Thymus (tissue), 11 donors: ENCODE measurements around the gene ABI3. TPM values are rescaled to one million over a fixed set of nuclear protein-coding genes. Genes with fewer than 3 reads are reported as not detected.

Experiments
- DNase-seq, 9 donors: peaks; one replicate each; pipeline ENCODE4 v3.0.0-alpha.2; 2013; ENCODE audit warnings: low spot score in 9 of 9, low read depth in 6 of 9, missing footprints in 1 of 9
- H3K27ac ChIP-seq, 2 donors: one replicate each; pipeline ENCODE4 v1.5.1; 2013; ENCODE audit warnings: control low read depth in 1 of 2, low read depth in 1 of 2, low read length in 1 of 2, mild to moderate bottlenecking in 1 of 2, moderate library complexity in 1 of 2
- H3K27me3 ChIP-seq, 2 donors: one replicate each; pipeline ENCODE4 v1.5.1; 2013; ENCODE audit warnings: low read length in 1 of 2; ENCODE audit not compliant: control insufficient read depth in 2 of 2, insufficient read depth in 1 of 2
- H3K36me3 ChIP-seq, 2 donors: one replicate each; pipeline ENCODE4 v1.5.1; 2013; ENCODE audit warnings: low read length in 1 of 2, mild to moderate bottlenecking in 1 of 2, moderate library complexity in 1 of 2; ENCODE audit not compliant: control insufficient read depth in 2 of 2, insufficient read depth in 2 of 2
- H3K4me1 ChIP-seq, 2 donors: one replicate each; pipeline ENCODE4 v1.5.1; 2013; ENCODE audit warnings: low read length in 2 of 2; ENCODE audit not compliant: control insufficient read depth in 2 of 2, insufficient read depth in 2 of 2
- H3K4me3 ChIP-seq, 2 donors: one replicate each; pipeline ENCODE4 v1.5.1; 2013; ENCODE audit warnings: low read length in 2 of 2, control low read depth in 1 of 2, mild to moderate bottlenecking in 1 of 2
- H3K9me3 ChIP-seq, 2 donors: one replicate each; pipeline ENCODE4 v1.5.1; 2013; ENCODE audit warnings: low read length in 1 of 2, mild to moderate bottlenecking in 1 of 2; ENCODE audit not compliant: control insufficient read depth in 2 of 2, insufficient read depth in 1 of 2
- WGBS: extraction: QIAGEN DNeasy Blood & Tissue Kit; methylation state at CpG from one replicate; pipeline ENCODE4 v1.1.7; 2013; 5-methylcytosine and 5-hydroxymethylcytosine counted together
- polyA plus RNA-seq: library from polyadenylated mRNA; stranded (reverse); fragments of 200-250 nt; gene quantifications from one replicate; pipeline ENCODE4 v1.2.3, GENCODE V29; 2013
- total RNA-seq: library from RNA; stranded (reverse); fragments of 120-200 nt; gene quantifications from one replicate; pipeline ENCODE4 v1.2.4, GENCODE V29; 2013
- donor health status: healthy.

Gene ABI3
- total and polyA plus RNA-seq, 2 donors = 12.6 to 13.4 TPM

DNA sequence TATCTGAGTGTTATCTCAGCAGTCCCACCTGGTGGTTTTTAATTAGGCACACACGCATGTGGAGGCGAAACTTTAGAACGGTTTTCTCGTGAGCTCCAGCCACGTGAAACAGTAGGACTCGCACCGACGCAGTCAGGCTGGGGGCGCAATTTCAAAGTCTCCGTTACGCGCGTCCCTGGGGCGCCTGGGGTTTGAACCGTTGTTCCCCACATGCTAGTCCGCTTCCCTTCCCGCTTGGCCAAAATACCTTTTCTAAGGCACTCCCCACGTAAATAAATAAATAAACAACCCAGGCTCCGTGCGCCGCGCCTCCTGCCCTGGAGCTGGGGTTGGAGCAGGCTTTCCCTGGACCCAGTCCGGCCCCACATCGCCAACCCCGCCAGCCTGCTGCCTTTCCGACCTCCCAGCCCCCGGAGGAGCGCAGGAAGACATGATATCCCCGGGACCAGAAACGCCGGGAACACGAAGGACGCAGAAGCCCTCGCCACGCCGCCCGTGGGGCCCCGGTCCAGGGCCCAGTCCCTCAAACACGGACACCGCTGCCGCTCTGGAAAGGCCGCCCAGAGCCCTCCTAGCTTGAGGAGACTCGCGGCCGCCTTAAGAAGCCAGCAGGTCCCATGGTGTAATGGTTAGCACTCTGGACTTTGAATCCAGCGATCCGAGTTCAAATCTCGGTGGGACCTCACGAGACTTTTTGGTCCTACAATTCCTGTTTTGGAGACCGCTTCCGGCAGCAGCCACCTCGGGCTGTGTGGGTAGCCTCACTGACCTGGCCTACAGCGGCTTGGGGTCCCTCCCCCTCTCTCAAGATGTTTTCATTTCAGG lies 18.4 kb upstream of the ABI3 start:
- Histone ChIP-seq H3K36me3 (no peaks in the 10 kb centered on the region), H3K9me3 (no peaks in the 10 kb centered on the region), H3K4me3 (peak overlapping the region; percentile 80 to 85), H3K27ac (peak overlapping the region; percentile 99 to 100), H3K4me1 (peaks cover 7 to 21% of the 10 kb centered on the region in 2 donors), H3K27me3 (peaks cover 0 to 3% of the 10 kb centered on the region in 2 donors)
- DNase-seq = peak; percentile 68 to 93 (median 82)
- under 1% methylated on average over 53 of the region's 53 CpGs for WGBS

DNA sequence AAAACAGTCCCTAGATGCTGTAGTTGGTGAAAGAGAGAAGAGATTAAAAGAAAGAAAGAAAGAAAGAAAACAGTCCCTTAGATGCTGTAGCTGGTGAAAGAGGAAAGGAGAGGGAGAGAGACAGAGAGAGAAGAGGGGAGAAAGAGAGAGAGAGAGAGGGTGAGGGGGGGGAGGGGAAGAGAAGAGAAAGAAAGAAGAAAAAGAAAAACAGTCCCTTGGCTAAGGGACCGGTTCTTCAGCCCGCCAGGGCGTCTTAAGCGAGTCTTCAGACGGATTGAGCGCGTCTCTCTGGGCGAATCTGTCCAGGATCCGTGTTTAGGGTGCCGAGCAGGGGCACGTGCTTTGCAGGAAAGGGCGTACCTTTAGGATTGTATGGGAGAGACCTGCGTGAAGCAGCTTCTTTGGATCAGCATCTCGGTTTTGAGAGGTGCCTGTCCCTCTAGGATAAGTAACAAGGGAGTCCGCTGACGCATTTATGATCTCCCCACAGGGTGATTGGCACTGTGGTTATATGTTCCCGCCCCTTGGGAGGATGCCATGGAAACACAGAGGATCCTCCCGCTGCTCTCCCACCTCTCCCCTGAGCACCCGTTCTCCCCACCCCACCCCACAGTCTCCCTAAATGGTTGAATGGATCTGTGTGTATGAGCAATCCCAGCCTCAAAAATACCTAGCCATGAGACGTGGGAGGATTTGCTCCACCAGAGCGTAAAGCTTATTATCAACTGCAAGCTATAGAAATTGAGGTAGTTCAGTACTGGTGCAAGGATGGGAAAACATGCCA lies 16.8 kb upstream of the ABI3 start:
- Histone ChIP-seq H3K27me3 (peaks cover 0 to 3% of the 10 kb centered on the region in 2 donors), H3K4me3 (peak overlapping the region; percentile 80 to 85), H3K9me3 (no peaks in the 10 kb centered on the region), H3K4me1 (peaks cover 7 to 21% of the 10 kb centered on the region in 2 donors), H3K27ac (peak overlapping the region; percentile 44 to 81), H3K36me3 (no peaks in the 10 kb centered on the region)
- 4% methylated on average over 21 of the region's 21 CpGs for WGBS
- DNase-seq = peak in 1 of 9 donors; percentile 46

DNA sequence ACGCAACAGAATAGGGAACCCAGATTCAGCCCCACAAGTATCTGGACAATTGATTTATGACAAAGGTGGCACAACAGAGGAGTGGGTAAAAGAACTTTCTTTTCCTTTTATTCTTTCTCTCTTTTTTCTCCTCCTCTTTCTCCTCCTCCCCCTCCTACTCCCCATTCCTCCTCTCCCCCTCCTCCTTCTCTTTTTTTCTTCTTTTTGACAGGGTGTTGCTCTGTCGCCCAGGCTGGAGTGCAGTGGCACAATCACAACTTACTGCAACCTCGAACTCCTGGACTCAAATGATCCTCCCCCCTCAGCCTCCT lies 16.3 kb upstream of the ABI3 start:
- WGBS = 68% methylated on average over 3 of the region's 3 CpGs

GRCh38 chr17:49195751-49196150 lies 14.8 kb upstream of the ABI3 start:
- no peaks in the 10 kb centered on the region for H3K9me3 ChIP-seq
- WGBS = 91% methylated on average over 4 of the region's 4 CpGs
- no peaks in the 10 kb centered on the region for H3K36me3 ChIP-seq
- no peak overlapping the region for H3K4me3 ChIP-seq
- H3K4me1 ChIP-seq = peaks cover 7 to 21% of the 10 kb centered on the region in 2 donors
- peaks cover 0 to 6% of the 10 kb centered on the region in 2 donors for H3K27me3 ChIP-seq
- no peak overlapping the region for H3K27ac ChIP-seq
- no peak for DNase-seq

More for the DNA sequence above, 16.3 kb upstream of the ABI3 start:
- Histone ChIP-seq H3K27me3 (peaks cover 0 to 3% of the 10 kb centered on the region in 2 donors), H3K9me3 (no peaks in the 10 kb centered on the region), H3K27ac (no peak overlapping the region), H3K36me3 (no peaks in the 10 kb centered on the region), H3K4me3 (no peak overlapping the region), H3K4me1 (peaks cover 7 to 21% of the 10 kb centered on the region in 2 donors)
- DNase-seq = no peak

DNA sequence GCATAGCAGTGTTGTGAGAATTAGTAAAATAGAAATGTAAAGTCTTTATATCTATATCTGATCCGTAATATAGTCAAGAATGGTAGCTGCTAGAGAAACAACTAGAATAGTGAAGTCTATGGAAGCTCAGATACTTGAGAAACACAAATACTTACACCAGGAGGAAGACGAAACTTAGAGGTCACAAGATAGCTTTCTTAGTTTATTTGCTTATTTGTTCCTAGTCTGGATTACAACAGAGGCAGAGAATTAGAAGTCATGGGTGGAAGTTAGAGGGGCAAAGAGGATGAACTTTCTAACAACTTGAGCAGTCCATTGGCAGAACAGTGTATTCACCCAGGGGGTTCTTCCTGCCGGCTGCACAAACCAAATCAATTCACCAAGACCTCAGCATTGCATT lies 14.0 kb upstream of the ABI3 start:
- peaks cover 7 to 17% of the 10 kb centered on the region in 2 donors for H3K4me1 ChIP-seq
- DNase-seq = no peak
- 95% methylated on average over 3 of the region's 3 CpGs for WGBS
- no peak overlapping the region for H3K4me3 ChIP-seq
- H3K9me3 ChIP-seq = no peaks in the 10 kb centered on the region
- H3K27me3 ChIP-seq = peaks cover 0 to 6% of the 10 kb centered on the region in 2 donors
- H3K36me3 ChIP-seq = no peaks in the 10 kb centered on the region
- H3K27ac ChIP-seq = no peak overlapping the region

DNA sequence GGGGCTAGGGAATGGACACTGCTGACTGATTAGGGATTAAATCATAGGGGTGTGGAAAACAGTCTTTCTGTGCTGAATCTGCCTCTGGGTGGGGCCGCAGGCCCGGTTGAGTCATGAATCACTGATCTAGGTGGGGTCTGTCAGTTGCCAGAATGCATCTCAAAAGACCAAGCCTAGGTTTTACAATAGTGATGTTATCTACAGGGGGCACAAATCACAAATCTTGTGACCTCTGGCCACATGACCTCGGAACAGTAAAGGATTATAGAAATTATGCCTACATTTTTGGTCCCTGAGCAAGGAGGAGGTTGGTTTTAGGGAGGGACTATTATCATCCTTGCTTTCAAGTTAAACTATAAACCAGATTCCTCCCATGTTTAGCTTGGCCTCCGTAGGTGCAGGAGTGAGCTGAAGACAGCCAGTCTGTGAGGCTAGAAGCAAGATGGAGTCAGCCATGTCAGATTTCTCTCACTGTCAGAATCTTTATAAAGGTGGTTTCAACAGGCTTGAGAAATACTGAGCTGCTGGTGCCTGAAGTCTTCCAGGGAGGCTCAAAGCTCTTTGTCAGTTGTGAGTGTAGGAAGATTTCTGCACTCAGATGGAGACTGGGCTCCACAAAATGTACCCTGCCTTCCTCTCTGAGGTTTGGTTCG lies 13.0 kb upstream of the ABI3 start:
- no peak for DNase-seq
- no peak overlapping the region for H3K4me3 ChIP-seq

GRCh38 chr17:49198211-49198610 lies 12.3 kb upstream of the ABI3 start:
- 96% methylated on average over 2 of the region's 2 CpGs for WGBS
- no peak for DNase-seq

More for the DNA sequence above, 13.0 kb upstream of the ABI3 start:
- Histone ChIP-seq H3K27me3 (peaks cover 0 to 6% of the 10 kb centered on the region in 2 donors), H3K36me3 (no peaks in the 10 kb centered on the region), H3K9me3 (no peaks in the 10 kb centered on the region), H3K4me1 (peaks cover 7 to 12% of the 10 kb centered on the region in 2 donors), H3K27ac (no peak overlapping the region)
- 83% methylated on average over 5 of the region's 5 CpGs for WGBS

GRCh38 chr17:49200423-49201083 lies 10.0 kb upstream of the ABI3 start:
- DNase-seq = no peak
- H3K27me3 ChIP-seq = peaks cover 0 to 2% of the 10 kb centered on the region in 2 donors
- 97% methylated on average over 13 of the region's 13 CpGs for WGBS

More at GRCh38 chr17:49198211-49198610, 12.3 kb upstream of the ABI3 start:
- H3K4me3 ChIP-seq = no peak overlapping the region
- H3K9me3 ChIP-seq = no peaks in the 10 kb centered on the region
- H3K27me3 ChIP-seq = peaks cover 0 to 6% of the 10 kb centered on the region in 2 donors
- H3K4me1 ChIP-seq = peaks cover 7 to 8% of the 10 kb centered on the region in 2 donors
- H3K36me3 ChIP-seq = no peaks in the 10 kb centered on the region
- no peak overlapping the region for H3K27ac ChIP-seq

More at GRCh38 chr17:49200423-49201083, 10.0 kb upstream of the ABI3 start:
- no peaks in the 10 kb centered on the region for H3K36me3 ChIP-seq
- no peaks in the 10 kb centered on the region for H3K9me3 ChIP-seq
- H3K27ac ChIP-seq = no peak overlapping the region
- no peak overlapping the region for H3K4me3 ChIP-seq
- no peaks in the 10 kb centered on the region for H3K4me1 ChIP-seq
